A549 (cell line): ENCODE measurements around the gene EGFL7. TPM values are rescaled to one million over a fixed set of nuclear protein-coding genes. Genes with fewer than 3 reads are reported as not detected.

Experiments
- ATAC-seq, 2 experiments: fragments of 200-7000 bp in 1 of 2; fragments of >200 bp in 1 of 2; cut with Nextera tagmentation in 1 of 2; cut with Tn5 transposase in 1 of 2; 3 replicates each; pipeline versions ENCODE4 v1.8.0 to v1.9.1; 2018 to 2020; ENCODE audit warnings: mild to moderate bottlenecking in 1 of 2, moderate library complexity in 1 of 2
- CTCF ChIA-PET: fragments of 300-600 bp; sonication (Branson Sonifier 250); formaldehyde crosslinking; extraction: SDS; loops from one replicate; lab custom pipeline; 2021; ENCODE audit warnings: antibody characterized with exemption, inconsistent platforms; lab: Yijun Ruan, JAX
- POLR2A ChIA-PET: fragments of 350-600 bp; formaldehyde crosslinking; extraction: SDS; loops from one replicate; lab custom pipeline; 2021; ENCODE audit warnings: antibody characterized with exemption, inconsistent platforms; lab: Yijun Ruan, JAX
- DNase-seq, 2 experiments: peaks; one replicate each; pipeline versions ENCODE4 v3.0.0 to v3.0.0-alpha.2; 2011 to 2016; ENCODE audit warnings: low read depth in 1 of 2, low spot score in 1 of 2
- FAIRE-seq: peaks from 2 replicates; lab custom pipeline; 2011; peaks lifted over from hg19 to GRCh38; lab: Jason Lieb, UNC
- H3K27ac ChIP-seq, 2 experiments: fragments of >200 bp; sonication (Bioruptor Twin); formaldehyde crosslinking; 3 replicates each; pipeline ENCODE4 v1.5.1; 2016 to 2017
- H3K4me1 ChIP-seq: fragments of >200 bp; sonication (Bioruptor Twin); formaldehyde crosslinking; 3 replicates; pipeline ENCODE4 v1.6.1; 2016
- H3K4me2 ChIP-seq: fragments of >200 bp; sonication (Bioruptor Twin); formaldehyde crosslinking; 3 replicates; pipeline ENCODE4 v1.6.1; 2016
- H3K4me3 ChIP-seq: fragments of >200 bp; sonication (Bioruptor Twin); formaldehyde crosslinking; 3 replicates; pipeline ENCODE4 v1.5.1; 2016
- H3K9me3 ChIP-seq: fragments of >200 bp; sonication (Bioruptor Twin); formaldehyde crosslinking; 3 replicates; pipeline ENCODE4 v1.6.1; 2016
- CBX8 ChIP-seq: fragments of 200-600 bp; sonication (generic); IDR thresholded peaks from 2 replicates; pipeline ENCODE4 v1.6.1; 2016
- EP300 ChIP-seq, 2 experiments: fragments of >200 bp; sonication (Bioruptor Twin); formaldehyde crosslinking; IDR thresholded peaks; 2 replicates in 1 of 2; 3 replicates in 1 of 2; pipeline ENCODE4 v1.6.1; 2016 to 2017
- FOSB ChIP-seq: fragments of 250-450 bp; sonication (Bioruptor Pico); IDR thresholded peaks from 2 replicates; pipeline ENCODE4 v1.5.0; 2020; ENCODE audit warnings: mild to moderate bottlenecking, moderate library complexity
- FOSL2 ChIP-seq, 2 experiments: fragments of 450-650 bp in 1 of 2; fragments of >200 bp in 1 of 2; sonication (Bioruptor Twin) in 1 of 2; formaldehyde crosslinking; IDR thresholded peaks; 2 replicates each; pipeline versions ENCODE4 v1.5.0 to v1.6.1; 2016 to 2020; ENCODE audit warnings: mild to moderate bottlenecking in 1 of 2, moderate library complexity in 1 of 2
- GATA3 ChIP-seq: IDR thresholded peaks from 2 replicates; pipeline ENCODE4 v1.6.1; 2012; ENCODE audit warnings: borderline replicate concordance
- HDAC2 ChIP-seq: fragments of 200-600 bp; sonication (generic); IDR thresholded peaks from 2 replicates; pipeline ENCODE4 v1.6.1; 2016
- HEYL ChIP-seq: fragments of 250-450 bp; sonication (Bioruptor Pico); IDR thresholded peaks from 2 replicates; pipeline ENCODE4 v1.8.0; 2021; ENCODE audit warnings: mild to moderate bottlenecking, moderate library complexity
- HOXA7 ChIP-seq: fragments of 250-450 bp; sonication (Bioruptor Pico); IDR thresholded peaks from 2 replicates; pipeline ENCODE4 v1.5.0; 2020; ENCODE audit warnings: mild to moderate bottlenecking, moderate library complexity
- JUN ChIP-seq, 2 experiments: fragments of >200 bp; sonication (Bioruptor Twin); formaldehyde crosslinking; IDR thresholded peaks; 2 replicates in 1 of 2; 3 replicates in 1 of 2; pipeline ENCODE4 v1.6.1; 2016 to 2017
- KDM1A ChIP-seq: fragments of 200-600 bp; sonication (generic); IDR thresholded peaks from 2 replicates; pipeline ENCODE4 v1.6.1; 2016; ENCODE audit warnings: low read depth, mild to moderate bottlenecking
- KDM5A ChIP-seq: fragments of 200-600 bp; sonication (generic); IDR thresholded peaks from 2 replicates; pipeline ENCODE4 v1.6.1; 2016; ENCODE audit warnings: antibody characterized with exemption, mild to moderate bottlenecking
- MYC ChIP-seq: IDR thresholded peaks from 2 replicates; pipeline ENCODE4 v1.6.1; 2012; ENCODE audit warnings: mild to moderate bottlenecking, inconsistent platforms, low read length, improper control_type of control experiment, borderline replicate concordance
- POLR2A ChIP-seq: IDR thresholded peaks from 2 replicates; pipeline ENCODE4 v1.6.1; 2012; ENCODE audit warnings: mild to moderate bottlenecking, low read length
- RARB ChIP-seq: fragments of 250-450 bp; sonication (Bioruptor Pico); IDR thresholded peaks from 2 replicates; pipeline ENCODE4 v1.8.0; 2021; ENCODE audit warnings: mild to moderate bottlenecking, moderate library complexity
- RCOR1 ChIP-seq: fragments of 150-350 bp; IDR thresholded peaks from 2 replicates; pipeline ENCODE4 v1.6.1; 2014; ENCODE audit warnings: antibody characterized with exemption, low read length, low read depth
- SREBF2 ChIP-seq: fragments of 450-650 bp; IDR thresholded peaks from 2 replicates; pipeline ENCODE4 v1.6.1; 2014; ENCODE audit warnings: mild to moderate bottlenecking, moderate library complexity
- ZNF302 ChIP-seq: fragments of 250-450 bp; sonication (Bioruptor Pico); IDR thresholded peaks from 2 replicates; pipeline ENCODE4 v1.9.0; 2021; ENCODE audit warnings: inconsistent platforms, mild to moderate bottlenecking, moderate library complexity
- WGBS: methylation state at CpG from one replicate; pipeline ENCODE4 v1.1.6; 2017; ENCODE audit errors: missing lambda C conversion rate; 5-methylcytosine and 5-hydroxymethylcytosine counted together
- polyA plus RNA-seq, 4 experiments: library from polyadenylated mRNA; depleted of rRNA in 3 of 4; stranded (reverse); fragments of >200 nt; fragmentation: RNase III in 1 of 4; extraction: RNeasy Plus Mini Kit Qiagen cat#74134 plus additional on column Dnase treatment in 1 of 4; gene quantifications; 2 replicates in 3 of 4; 3 replicates in 1 of 4; pipeline ENCODE4 v1.2.3, GENCODE V29; 2011 to 2017
- TF ChIP-seq, protein P1 (sequence below): fragments of >200 bp; sonication (Bioruptor Twin); formaldehyde crosslinking; IDR thresholded peaks from 3 replicates; pipeline ENCODE4 v1.6.1; 2016
- TF ChIP-seq, protein P2 (sequence below): fragments of 450-650 bp; IDR thresholded peaks from 2 replicates; pipeline ENCODE4 v1.6.1; 2014; ENCODE audit warnings: antibody characterized with exemption
- TF ChIP-seq, protein P3 (sequence below): fragments of 200-600 bp; sonication (generic); IDR thresholded peaks from 2 replicates; pipeline ENCODE4 v1.6.1; 2016; ENCODE audit warnings: antibody characterized with exemption, mild to moderate bottlenecking, moderate library complexity
- TF ChIP-seq, protein P4 (sequence below): fragments of 250-450 bp; sonication (Bioruptor Pico); IDR thresholded peaks from 2 replicates; pipeline ENCODE4 v1.5.0; 2021; ENCODE audit warnings: mild to moderate bottlenecking, moderate library complexity, borderline replicate concordance

The EGFL7 gene
- polyA plus RNA-seq, 2 of the 4 experiments (the other 2 are of a cell fraction): 19.9 to 34.4 TPM

DNA sequence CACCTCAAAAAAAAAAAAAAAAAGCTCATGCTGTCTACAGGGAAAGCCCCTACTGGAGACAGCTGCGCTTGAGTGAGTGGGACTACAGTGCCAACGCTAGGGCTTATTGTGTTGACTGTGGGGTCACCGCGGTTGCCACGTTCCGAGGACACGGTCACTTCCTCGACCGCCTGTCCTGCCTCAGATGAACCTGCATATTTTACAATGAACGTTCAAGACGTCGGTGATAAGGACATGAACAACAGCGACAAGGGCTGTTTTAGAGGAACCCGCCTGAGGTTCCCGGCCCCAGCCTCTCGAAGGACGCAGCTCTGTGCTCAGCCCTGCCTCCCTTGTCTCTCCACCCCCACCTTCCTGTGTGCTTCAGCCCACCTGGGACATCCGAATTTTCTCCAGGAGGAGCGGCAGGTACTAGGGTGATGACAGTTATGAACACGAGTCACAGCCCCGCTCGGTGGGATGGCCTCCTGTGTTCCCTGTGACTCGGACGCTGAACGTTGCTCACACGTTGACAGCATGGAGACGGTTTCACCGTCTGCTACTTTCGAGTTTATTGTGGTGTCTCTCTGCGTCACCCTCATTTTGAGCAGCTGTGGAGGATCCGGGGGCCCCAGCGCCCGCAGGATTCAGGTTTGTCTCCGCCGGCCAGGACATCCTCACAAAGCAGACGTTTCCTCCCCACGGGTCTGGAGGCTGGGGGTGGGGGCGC is 38.4 kb downstream of the EGFL7 start:
- Histone ChIP-seq H3K4me2 (no peak overlapping the region), H3K4me3 (no peak overlapping the region), H3K4me1 (peaks cover 25% of the 10 kb centered on the region), H3K27ac (no peak overlapping the region), H3K9me3 (no peaks in the 10 kb centered on the region)
- ChIA-PET CTCF (interaction anchor here (0.9 to 8.5 kb wide), 6 partner anchors 11 to 327 kb away, joined by 3 to 113 read pairs (median 4); no protein-coding TSS in a partner anchor), POLR2A (interaction anchor here (0.6 kb wide), 1 partner anchor 13 kb away, joined by 4 read pairs; no protein-coding TSS in a partner anchor)
- FAIRE-seq (no peak), DNase-seq (no peak), ATAC-seq (no peak)
- WGBS: 77% methylated on average over 38 of the region's 38 CpGs
- TF ChIP-seq KDM5A (no peak), KDM1A (no peak), HOXA7 (CRISPR knock-in tag) (no peak), MYC (no peak), GATA3 (no peak), FOSL2 (IDR thresholded peaks at IDR 0.05) (no peak), FOSL2 (CRISPR knock-in tag; IDR thresholded peaks at IDR 0.05) (no peak), HDAC2 (no peak), EP300 (IDR thresholded peaks at IDR 0.05) (no peak), FOSB (no peak)
- TF ChIP-seq, protein P1, sequence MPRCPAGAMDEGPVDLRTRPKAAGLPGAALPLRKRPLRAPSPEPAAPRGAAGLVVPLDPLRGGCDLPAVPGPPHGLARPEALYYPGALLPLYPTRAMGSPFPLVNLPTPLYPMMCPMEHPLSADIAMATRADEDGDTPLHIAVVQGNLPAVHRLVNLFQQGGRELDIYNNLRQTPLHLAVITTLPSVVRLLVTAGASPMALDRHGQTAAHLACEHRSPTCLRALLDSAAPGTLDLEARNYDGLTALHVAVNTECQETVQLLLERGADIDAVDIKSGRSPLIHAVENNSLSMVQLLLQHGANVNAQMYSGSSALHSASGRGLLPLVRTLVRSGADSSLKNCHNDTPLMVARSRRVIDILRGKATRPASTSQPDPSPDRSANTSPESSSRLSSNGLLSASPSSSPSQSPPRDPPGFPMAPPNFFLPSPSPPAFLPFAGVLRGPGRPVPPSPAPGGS: no peak
- TF ChIP-seq, protein P2, sequence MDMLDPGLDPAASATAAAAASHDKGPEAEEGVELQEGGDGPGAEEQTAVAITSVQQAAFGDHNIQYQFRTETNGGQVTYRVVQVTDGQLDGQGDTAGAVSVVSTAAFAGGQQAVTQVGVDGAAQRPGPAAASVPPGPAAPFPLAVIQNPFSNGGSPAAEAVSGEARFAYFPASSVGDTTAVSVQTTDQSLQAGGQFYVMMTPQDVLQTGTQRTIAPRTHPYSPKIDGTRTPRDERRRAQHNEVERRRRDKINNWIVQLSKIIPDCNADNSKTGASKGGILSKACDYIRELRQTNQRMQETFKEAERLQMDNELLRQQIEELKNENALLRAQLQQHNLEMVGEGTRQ: no peak
- TF ChIP-seq, all 56 proteins: peak for 0

DNA sequence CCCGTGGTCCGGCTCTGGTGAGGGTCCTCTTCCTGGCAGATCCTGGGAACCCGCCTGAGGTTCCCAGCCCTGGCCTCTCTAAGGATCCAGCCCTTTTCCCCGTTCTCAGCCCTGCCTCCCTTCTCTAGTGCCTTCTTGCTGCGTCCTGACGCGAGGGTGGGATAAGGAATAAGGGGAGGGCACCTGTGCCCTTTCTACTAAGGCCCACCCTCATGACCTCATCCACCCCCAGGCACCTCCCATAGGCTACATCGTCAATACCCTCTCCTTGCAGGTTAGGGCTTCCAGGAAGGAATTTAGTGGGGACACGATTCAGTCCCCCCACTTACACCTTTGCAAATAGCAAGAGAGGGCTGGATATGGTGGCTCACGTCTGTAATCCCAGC is 38.9 kb downstream of the EGFL7 start:
- H3K4me1 ChIP-seq: peaks cover 19% of the 10 kb centered on the region

More for the DNA sequence above, 38.9 kb downstream of the EGFL7 start:
- CTCF ChIA-PET: interaction anchor here (0.9 to 2.2 kb wide), 3 partner anchors 12 to 328 kb away, joined by 3 to 7 read pairs (median 4); no protein-coding TSS in a partner anchor
- 78% methylated on average over 10 of the region's 10 CpGs for WGBS
- Histone ChIP-seq H3K4me3 (no peak overlapping the region), H3K9me3 (no peaks in the 10 kb centered on the region), H3K27ac (no peak overlapping the region), H3K4me2 (no peak overlapping the region)
- ATAC-seq (no peak), FAIRE-seq (no peak), DNase-seq (no peak)
- POLR2A ChIA-PET: no interaction called here
- TF ChIP-seq CBX8 (no peak), RCOR1 (no peak), JUN (IDR thresholded peaks at IDR 0.05) (no peak), KDM1A (no peak), SREBF2 (no peak), POLR2A (no peak), MYC (no peak), ZNF302 (CRISPR knock-in tag) (no peak), RARB (CRISPR knock-in tag) (no peak), HEYL (CRISPR knock-in tag) (no peak)
- TF ChIP-seq, protein P3, sequence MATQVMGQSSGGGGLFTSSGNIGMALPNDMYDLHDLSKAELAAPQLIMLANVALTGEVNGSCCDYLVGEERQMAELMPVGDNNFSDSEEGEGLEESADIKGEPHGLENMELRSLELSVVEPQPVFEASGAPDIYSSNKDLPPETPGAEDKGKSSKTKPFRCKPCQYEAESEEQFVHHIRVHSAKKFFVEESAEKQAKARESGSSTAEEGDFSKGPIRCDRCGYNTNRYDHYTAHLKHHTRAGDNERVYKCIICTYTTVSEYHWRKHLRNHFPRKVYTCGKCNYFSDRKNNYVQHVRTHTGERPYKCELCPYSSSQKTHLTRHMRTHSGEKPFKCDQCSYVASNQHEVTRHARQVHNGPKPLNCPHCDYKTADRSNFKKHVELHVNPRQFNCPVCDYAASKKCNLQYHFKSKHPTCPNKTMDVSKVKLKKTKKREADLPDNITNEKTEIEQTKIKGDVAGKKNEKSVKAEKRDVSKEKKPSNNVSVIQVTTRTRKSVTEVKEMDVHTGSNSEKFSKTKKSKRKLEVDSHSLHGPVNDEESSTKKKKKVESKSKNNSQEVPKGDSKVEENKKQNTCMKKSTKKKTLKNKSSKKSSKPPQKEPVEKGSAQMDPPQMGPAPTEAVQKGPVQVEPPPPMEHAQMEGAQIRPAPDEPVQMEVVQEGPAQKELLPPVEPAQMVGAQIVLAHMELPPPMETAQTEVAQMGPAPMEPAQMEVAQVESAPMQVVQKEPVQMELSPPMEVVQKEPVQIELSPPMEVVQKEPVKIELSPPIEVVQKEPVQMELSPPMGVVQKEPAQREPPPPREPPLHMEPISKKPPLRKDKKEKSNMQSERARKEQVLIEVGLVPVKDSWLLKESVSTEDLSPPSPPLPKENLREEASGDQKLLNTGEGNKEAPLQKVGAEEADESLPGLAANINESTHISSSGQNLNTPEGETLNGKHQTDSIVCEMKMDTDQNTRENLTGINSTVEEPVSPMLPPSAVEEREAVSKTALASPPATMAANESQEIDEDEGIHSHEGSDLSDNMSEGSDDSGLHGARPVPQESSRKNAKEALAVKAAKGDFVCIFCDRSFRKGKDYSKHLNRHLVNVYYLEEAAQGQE: no peak
- TF ChIP-seq, protein P4, sequence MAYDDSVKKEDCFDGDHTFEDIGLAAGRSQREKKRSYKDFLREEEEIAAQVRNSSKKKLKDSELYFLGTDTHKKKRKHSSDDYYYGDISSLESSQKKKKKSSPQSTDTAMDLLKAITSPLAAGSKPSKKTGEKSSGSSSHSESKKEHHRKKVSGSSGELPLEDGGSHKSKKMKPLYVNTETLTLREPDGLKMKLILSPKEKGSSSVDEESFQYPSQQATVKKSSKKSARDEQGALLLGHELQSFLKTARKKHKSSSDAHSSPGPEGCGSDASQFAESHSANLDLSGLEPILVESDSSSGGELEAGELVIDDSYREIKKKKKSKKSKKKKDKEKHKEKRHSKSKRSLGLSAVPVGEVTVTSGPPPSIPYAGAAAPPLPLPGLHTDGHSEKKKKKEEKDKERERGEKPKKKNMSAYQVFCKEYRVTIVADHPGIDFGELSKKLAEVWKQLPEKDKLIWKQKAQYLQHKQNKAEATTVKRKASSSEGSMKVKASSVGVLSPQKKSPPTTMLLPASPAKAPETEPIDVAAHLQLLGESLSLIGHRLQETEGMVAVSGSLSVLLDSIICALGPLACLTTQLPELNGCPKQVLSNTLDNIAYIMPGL (CRISPR knock-in tag): no peak
- TF ChIP-seq, protein P1: no peak
